ENCODE results near the gene MADD.

MADD gene

DNA sequence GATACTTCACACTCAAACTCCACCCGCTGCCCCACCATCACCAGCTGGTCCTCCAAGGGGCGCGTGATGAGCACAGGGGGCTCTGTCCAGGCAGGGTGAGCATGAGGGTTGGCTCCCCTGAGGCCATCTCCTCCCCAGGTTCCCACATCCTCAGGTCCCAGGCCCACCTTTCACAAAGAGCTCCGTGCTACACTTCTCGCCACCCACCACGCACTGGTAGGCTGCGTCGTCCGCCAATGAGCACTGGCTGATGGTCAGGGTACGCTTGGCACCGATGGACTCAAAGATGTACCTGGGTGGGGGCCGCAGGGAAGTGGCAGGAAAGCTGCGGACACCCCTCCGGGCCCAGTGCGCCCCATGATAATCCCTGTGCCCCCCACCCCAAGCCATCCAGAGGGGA lies 72.9 kb downstream of the MADD start:
- H3K4me1 Mint-ChIP-seq (ENCODE audit: low read depth), result no peaks in the 10 kb centered on the region
- H3K36me3 Mint-ChIP-seq (ENCODE audit: low read depth), result no peaks in the 10 kb centered on the region
- no peaks in the 10 kb centered on the region for H3K9me3 Mint-ChIP-seq
- no peaks in the 10 kb centered on the region for H3K27me3 Mint-ChIP-seq
- no peak overlapping the region for H3K4me3 Mint-ChIP-seq
- H3K27ac Mint-ChIP-seq, result no peak overlapping the region

DNA sequence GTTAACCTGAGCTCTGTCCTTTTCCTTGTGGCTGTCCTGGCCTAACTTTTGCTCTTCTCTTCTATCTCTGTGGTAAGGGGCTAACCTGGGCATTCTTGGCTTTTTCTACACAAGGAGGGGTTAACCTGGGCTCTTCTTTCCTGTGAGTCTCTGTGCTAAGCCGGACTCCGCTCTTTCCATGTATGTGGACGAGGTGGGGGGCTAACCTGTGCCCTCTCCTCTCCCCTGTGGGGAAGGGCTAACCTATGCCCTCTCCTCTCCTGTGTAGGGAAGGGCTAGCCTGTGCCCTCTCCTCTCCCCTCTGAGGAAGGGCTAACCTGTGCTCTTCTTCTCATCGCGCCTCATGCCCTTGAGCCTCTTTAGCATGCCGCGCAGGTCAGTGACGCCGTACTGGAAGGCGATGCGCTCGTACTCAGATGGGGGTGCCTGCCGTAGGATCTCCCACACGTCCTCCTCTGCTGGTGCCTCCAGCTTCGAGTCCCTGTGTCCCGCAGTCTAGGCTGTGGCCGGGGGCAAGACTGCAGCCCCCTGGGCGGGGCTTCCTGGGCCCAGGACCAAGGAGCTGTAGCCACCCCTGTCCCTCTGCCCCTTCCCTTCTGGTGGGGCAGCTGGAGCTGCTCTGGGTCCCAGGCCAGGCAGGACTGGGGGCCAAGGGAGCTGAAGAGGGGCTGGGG lies 76.1 kb downstream of the MADD start:
- Mint-ChIP-seq H3K27ac (no peak overlapping the region), H3K4me3 (no peak overlapping the region), H3K4me1 (ENCODE audit: low read depth) (no peaks in the 10 kb centered on the region), H3K9me3 (no peaks in the 10 kb centered on the region), H3K36me3 (ENCODE audit: low read depth) (no peaks in the 10 kb centered on the region), H3K27me3 (no peaks in the 10 kb centered on the region)

DNA sequence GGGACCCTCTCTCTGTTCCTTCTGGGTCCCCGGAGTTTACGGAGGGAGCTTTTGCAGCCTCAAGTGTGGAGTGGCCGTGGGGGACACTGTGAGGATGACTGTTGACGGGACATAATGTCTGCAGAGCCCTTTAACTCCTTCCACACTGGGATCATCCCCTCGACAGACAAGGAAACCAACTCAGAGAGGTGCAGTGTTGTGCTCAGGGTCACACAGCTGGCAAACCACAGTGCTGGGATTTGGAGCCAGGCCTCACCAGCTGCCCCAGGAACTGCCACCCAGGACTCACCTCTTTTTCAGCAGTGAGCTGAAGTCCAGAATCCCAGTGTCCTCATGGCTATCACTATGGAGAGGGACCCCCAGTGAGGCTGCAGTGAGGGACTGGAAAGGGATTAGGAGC lies 77.2 kb downstream of the MADD start:
- Mint-ChIP-seq H3K4me1 (ENCODE audit: low read depth) (no peaks in the 10 kb centered on the region), H3K27ac (no peak overlapping the region), H3K27me3 (no peaks in the 10 kb centered on the region)

DNA sequence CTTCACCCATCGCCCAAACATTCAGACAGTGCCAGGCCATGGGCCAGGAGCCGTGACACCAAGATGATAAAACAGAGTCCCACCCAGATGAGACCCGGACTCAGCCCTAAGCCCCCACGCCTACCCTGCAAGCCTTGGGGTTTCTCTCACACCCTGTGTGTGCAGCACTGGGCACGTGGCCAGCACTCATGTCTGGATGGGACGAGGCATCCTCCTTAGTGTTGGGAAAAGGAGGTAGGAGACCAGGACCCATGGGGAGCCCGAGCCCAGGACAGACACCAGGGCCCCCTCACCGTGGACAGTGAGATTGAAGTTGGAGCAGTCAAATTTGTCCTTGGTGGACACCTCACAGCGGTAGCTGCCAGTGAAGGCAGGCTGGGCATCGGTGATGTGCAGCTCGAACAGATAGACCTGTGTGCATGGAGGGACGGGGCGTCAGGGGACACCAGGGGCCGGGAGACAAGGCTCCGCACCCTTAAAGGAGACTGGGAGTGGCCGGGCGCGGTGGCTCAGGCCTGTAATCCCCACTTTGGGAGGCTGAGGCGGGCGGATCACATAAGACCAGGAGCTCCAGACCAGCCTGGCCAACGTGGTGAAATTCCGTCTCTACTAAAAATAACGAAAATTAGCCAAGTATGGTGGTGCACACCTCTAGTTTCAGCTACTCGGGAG lies 78.3 kb downstream of the MADD start:
- H3K27me3 Mint-ChIP-seq, result no peaks in the 10 kb centered on the region
- H3K27ac Mint-ChIP-seq, result no peak overlapping the region
- H3K4me3 Mint-ChIP-seq, result no peak overlapping the region
- no peaks in the 10 kb centered on the region for H3K4me1 Mint-ChIP-seq (ENCODE audit: low read depth)
- H3K9me3 Mint-ChIP-seq, result no peaks in the 10 kb centered on the region
- H3K36me3 Mint-ChIP-seq (ENCODE audit: low read depth), result no peaks in the 10 kb centered on the region

More for the DNA sequence above, 77.2 kb downstream of the MADD start:
- Mint-ChIP-seq H3K36me3 (ENCODE audit: low read depth) (no peaks in the 10 kb centered on the region), H3K4me3 (no peak overlapping the region), H3K9me3 (no peaks in the 10 kb centered on the region)

- Mint-ChIP-seq H3K4me1 (ENCODE audit: low read depth) (no peaks in the 10 kb centered on the region), H3K4me3 (no peak overlapping the region), H3K27ac (no peak overlapping the region), H3K27me3 (no peaks in the 10 kb centered on the region), H3K9me3 (no peaks in the 10 kb centered on the region), H3K36me3 (ENCODE audit: low read depth) (no peaks in the 10 kb centered on the region)
These were observed 78.9 kb downstream of the MADD start for GRCh38 chr11:47348859-47349258.

DNA sequence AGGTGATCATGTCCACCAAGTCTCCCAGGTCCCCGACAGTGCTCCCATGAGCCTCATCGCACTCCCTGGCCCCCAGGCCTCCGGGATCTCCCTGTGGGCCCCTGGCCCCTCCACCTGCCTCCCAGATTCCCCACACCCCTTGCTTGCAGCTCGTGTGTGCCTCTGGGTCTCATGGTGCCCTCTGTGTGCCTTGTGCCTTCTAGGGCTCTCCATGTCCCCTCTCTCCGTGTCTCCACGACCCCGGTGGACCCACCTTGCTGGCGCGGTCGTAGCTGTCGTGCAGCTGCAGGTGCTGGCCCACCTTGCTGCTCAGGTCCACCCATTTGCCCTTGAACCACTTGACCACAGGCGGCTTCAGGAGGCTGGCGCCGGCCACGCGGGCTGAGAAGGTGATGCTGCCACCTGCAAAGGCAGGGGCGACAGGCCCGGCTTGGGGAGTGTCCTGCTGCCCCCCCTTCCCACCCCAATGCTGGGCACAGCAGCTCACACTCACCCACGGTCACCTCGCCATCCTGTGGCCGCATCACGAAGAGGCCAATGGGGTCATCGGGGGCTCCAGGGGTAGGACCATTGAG lies 79.7 kb downstream of the MADD start:
- H3K36me3 Mint-ChIP-seq (ENCODE audit: low read depth), result no peaks in the 10 kb centered on the region
- no peak overlapping the region for H3K27ac Mint-ChIP-seq
- no peaks in the 10 kb centered on the region for H3K4me1 Mint-ChIP-seq (ENCODE audit: low read depth)
- H3K27me3 Mint-ChIP-seq, result no peaks in the 10 kb centered on the region
- H3K4me3 Mint-ChIP-seq, result no peak overlapping the region
- no peaks in the 10 kb centered on the region for H3K9me3 Mint-ChIP-seq

DNA sequence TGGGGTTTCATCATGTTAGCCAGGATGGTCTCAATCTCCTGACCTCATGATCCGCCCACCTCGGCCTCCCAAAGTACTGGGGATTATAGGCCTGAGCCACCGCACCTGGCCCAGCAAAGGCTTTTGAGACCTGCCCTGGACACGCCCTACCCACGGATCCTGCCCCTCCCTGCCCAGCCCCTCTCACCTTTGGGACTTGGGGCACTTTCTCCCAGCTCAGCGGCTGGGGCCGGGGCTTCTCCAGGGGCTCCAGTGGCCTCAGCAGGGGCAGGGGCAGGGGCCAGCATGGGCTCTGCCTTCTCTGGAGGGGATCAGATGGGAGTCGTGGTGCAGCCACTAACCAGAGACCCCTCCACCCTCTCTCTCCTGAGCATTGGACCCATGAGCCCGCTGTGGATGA lies 80.4 kb downstream of the MADD start:
- H3K9me3 Mint-ChIP-seq, result no peaks in the 10 kb centered on the region
- no peaks in the 10 kb centered on the region for H3K27me3 Mint-ChIP-seq
- H3K4me3 Mint-ChIP-seq, result no peak overlapping the region
- H3K4me1 Mint-ChIP-seq (ENCODE audit: low read depth), result no peaks in the 10 kb centered on the region
- H3K27ac Mint-ChIP-seq, result no peak overlapping the region
- no peaks in the 10 kb centered on the region for H3K36me3 Mint-ChIP-seq (ENCODE audit: low read depth)

GRCh38 chr11:47351156-47352126 lies 81.5 kb downstream of the MADD start:
- Mint-ChIP-seq H3K36me3 (ENCODE audit: low read depth) (no peaks in the 10 kb centered on the region), H3K9me3 (no peaks in the 10 kb centered on the region), H3K27me3 (no peaks in the 10 kb centered on the region), H3K4me3 (no peak overlapping the region), H3K27ac (no peak overlapping the region), H3K4me1 (ENCODE audit: low read depth) (no peaks in the 10 kb centered on the region)

DNA sequence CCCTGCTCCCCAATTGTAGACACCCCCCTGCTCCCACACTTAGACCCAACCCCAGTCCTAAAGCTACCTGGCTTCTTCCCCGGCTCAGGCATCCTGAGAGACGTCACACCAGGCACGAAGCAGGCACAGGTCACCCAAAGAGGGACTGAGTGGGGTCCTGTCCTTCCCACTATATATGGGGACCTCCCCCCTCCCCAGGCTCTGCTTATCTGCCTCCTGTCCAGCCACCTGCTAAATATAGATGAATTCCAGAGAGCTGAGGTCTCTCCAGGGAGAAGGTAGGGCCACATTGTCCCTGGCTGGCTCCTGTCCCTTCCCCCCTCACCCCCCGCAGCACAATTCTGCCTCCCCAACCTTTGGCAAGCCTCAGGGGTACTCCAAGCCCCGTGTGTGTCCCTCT lies 82.6 kb downstream of the MADD start, which contains the start of gene MYBPC3:
TSS of gene MYBPC3 (minus strand) at position 147 of the 400 bp plus-strand sequence. CDS start at position 92, 55 bp downstream.
- no peaks in the 10 kb centered on the region for H3K9me3 Mint-ChIP-seq
- H3K4me1 Mint-ChIP-seq (ENCODE audit: low read depth), result no peaks in the 10 kb centered on the region
- no peak within 1 kb of the TSS for H3K27ac Mint-ChIP-seq
- no peaks in the 10 kb centered on the region for H3K36me3 Mint-ChIP-seq (ENCODE audit: low read depth)
- no peak within 1 kb of the TSS for H3K4me3 Mint-ChIP-seq
- no peaks in the 10 kb centered on the region for H3K27me3 Mint-ChIP-seq

GRCh38 chr11:47353978-47354774 lies 84.2 kb downstream of the MADD start:
- Mint-ChIP-seq H3K4me3 (no peak overlapping the region), H3K27ac (no peak overlapping the region), H3K36me3 (ENCODE audit: low read depth) (no peaks in the 10 kb centered on the region), H3K9me3 (no peaks in the 10 kb centered on the region), H3K27me3 (no peaks in the 10 kb centered on the region), H3K4me1 (ENCODE audit: low read depth) (peaks cover 2% of the 10 kb centered on the region)

GRCh38 chr11:47354913-47355282 lies 85.0 kb downstream of the MADD start:
- Mint-ChIP-seq H3K27me3 (no peaks in the 10 kb centered on the region), H3K4me1 (ENCODE audit: low read depth) (peaks cover 9% of the 10 kb centered on the region), H3K4me3 (no peak overlapping the region), H3K36me3 (ENCODE audit: low read depth) (no peaks in the 10 kb centered on the region), H3K9me3 (no peaks in the 10 kb centered on the region), H3K27ac (no peak overlapping the region)

DNA sequence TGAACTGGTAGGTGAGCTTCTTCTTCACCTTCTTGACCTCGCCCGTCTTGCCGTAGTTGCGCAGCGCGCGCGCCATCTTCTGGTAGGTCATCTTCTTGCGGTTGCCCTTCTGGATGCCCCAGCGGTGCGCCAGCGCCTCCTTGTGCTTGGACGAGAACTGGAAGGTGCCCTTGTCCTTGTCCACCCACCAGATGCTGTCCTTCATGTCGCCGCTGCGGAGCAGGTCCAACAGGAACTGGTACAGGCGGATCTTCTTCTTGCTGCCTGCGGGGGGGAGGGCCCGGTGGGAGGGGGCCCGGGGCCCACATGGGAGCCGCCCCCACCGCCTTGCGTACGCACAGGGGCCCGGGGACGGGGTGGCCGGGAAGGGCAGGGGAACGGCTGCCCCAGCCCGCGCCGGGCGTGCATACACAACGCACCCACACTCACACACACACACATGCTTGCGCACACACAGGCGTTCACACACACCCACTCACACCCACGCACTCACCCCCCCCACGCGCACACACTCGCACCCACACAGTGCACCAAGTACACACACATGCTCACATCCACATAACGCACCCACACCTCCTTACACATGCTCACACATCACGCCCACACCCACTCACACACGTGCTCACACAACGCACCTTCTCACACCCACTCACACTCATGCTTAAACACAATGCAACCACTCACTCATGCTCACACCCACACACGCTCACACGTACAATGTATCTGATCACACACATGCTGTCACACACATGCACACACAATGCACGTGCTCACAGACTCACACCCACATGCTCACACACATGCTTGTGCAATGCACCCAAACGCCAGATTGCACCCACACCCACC lies 85.6 kb downstream of the MADD start:
- no peaks in the 10 kb centered on the region for H3K27me3 Mint-ChIP-seq
- no peaks in the 10 kb centered on the region for H3K9me3 Mint-ChIP-seq
- H3K27ac Mint-ChIP-seq, result no peak overlapping the region
- H3K4me3 Mint-ChIP-seq, result no peak overlapping the region
- H3K36me3 Mint-ChIP-seq (ENCODE audit: low read depth), result no peaks in the 10 kb centered on the region
- peaks cover 14% of the 10 kb centered on the region for H3K4me1 Mint-ChIP-seq (ENCODE audit: low read depth)

DNA sequence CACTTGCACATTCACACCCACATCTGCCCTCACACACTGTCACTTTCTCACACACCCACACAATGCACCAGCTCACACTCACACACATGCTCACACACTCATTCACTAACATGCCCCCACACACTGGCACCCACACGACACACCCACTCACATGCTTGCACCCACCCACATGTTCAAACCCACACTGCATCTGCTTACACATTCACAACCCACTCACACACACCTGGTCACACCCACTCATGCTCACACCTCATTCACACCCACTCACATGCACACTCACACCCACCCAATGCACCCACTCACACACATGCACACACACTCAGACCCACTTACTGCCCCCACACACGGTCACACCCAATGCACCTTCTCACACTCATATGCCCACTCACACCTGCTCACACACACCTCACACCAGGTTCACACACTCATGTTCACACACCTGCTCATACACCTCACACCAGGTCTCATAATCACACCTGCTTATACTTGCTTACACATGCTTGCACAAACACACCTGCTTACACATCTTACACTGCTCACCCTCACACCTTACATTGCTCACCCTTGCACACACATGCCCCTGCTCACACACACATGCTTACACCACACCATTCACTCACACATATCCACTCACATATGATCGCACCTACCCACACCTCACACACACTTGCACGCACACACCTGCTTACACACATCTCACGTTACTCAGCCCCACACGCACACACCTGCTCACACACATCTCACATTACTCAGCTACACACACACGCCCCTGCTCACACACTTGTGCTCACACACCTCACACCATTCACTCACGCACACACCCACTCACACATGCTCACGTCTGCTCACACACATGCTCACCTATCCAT lies 86.4 kb downstream of the MADD start:
- H3K4me1 Mint-ChIP-seq (ENCODE audit: low read depth), result peaks cover 19% of the 10 kb centered on the region
- no peaks in the 10 kb centered on the region for H3K9me3 Mint-ChIP-seq
- no peaks in the 10 kb centered on the region for H3K36me3 Mint-ChIP-seq (ENCODE audit: low read depth)
- no peaks in the 10 kb centered on the region for H3K27me3 Mint-ChIP-seq
- H3K27ac Mint-ChIP-seq, result no peak overlapping the region
- H3K4me3 Mint-ChIP-seq, result no peak overlapping the region

Measured in stimulated activated naive CD8-positive, alpha-beta T cell treated with anti-CD3 and anti-CD28 coated beads, Interleukin-15, Interleukin-2, amounts not matched to agents 100 ng/mL and 50 ng/mL, for 24 hours (primary cell).